Measurements from ENCODE around the gene FAM3A.

FAM3A gene

GRCh38 chrX:154457491-154458115 lies 58.4 kb downstream of the FAM3A start:
- peak; percentile 32 to 65 for DNase-seq
